Activated naive CD8-positive, alpha-beta T cell (primary cell): ENCODE results near the gene MTG1.

Experiments used
- H3K27ac Mint-ChIP-seq: one replicate; pipeline ENCODE4 v1.8.0; 2021; ENCODE audit warnings: mixed read lengths
- H3K27me3 Mint-ChIP-seq: one replicate; pipeline ENCODE4 v1.8.0; 2021; ENCODE audit warnings: mixed read lengths
- H3K36me3 Mint-ChIP-seq: one replicate; pipeline ENCODE4 v1.8.0; 2021; ENCODE audit warnings: mixed read lengths
- H3K4me1 Mint-ChIP-seq: one replicate; pipeline ENCODE4 v1.8.0; 2021; ENCODE audit warnings: low read depth, mixed read lengths
- H3K4me3 Mint-ChIP-seq: one replicate; pipeline ENCODE4 v1.8.0; 2021; ENCODE audit warnings: mild to moderate bottlenecking, mixed read lengths
- H3K9me3 Mint-ChIP-seq: one replicate; pipeline ENCODE4 v1.8.0; 2021; ENCODE audit warnings: low read depth, mixed read lengths

The MTG1 gene

DNA sequence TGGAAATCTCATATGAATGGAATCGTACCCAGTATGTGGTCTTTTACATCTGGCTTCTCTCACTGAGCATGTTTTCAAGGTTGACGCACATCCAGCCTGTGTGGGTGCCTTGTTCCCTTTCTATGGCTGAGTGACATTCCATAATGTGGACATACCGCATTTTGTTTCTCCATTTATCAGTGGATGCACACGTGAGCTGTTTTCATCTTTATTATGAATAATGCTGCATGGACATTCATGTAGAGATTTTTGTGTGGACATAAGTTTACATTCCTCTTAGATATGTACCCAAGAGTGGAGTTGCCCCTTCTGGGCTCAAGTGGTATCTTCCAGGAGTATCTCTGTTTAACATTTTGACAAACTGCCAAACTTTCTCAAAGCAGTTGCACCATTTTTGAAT lies 58.5 kb downstream of the MTG1 start:
- no peaks in the 10 kb centered on the region for H3K4me1 Mint-ChIP-seq
- H3K4me3 Mint-ChIP-seq: no peak overlapping the region
- no peaks in the 10 kb centered on the region for H3K27me3 Mint-ChIP-seq
- peaks cover 13% of the 10 kb centered on the region for H3K36me3 Mint-ChIP-seq
- H3K9me3 Mint-ChIP-seq: peaks cover 13% of the 10 kb centered on the region
- H3K27ac Mint-ChIP-seq: no peak overlapping the region

- Mint-ChIP-seq H3K27me3 (no peaks in the 10 kb centered on the region), H3K36me3 (peaks cover 3% of the 10 kb centered on the region), H3K27ac (no peak within 1 kb of the TSS), H3K4me3 (no peak within 1 kb of the TSS), H3K9me3 (peaks cover 3% of the 10 kb centered on the region), H3K4me1 (no peaks in the 10 kb centered on the region)
These were observed 59.7 kb downstream of the MTG1 start, which contains the start of gene SCART1 for GRCh38 chr10:133453516-133454203. Gene SCART1 (plus strand): TSS chr10:133453945. CDS start chr10:133453998, 53 bp downstream.

DNA sequence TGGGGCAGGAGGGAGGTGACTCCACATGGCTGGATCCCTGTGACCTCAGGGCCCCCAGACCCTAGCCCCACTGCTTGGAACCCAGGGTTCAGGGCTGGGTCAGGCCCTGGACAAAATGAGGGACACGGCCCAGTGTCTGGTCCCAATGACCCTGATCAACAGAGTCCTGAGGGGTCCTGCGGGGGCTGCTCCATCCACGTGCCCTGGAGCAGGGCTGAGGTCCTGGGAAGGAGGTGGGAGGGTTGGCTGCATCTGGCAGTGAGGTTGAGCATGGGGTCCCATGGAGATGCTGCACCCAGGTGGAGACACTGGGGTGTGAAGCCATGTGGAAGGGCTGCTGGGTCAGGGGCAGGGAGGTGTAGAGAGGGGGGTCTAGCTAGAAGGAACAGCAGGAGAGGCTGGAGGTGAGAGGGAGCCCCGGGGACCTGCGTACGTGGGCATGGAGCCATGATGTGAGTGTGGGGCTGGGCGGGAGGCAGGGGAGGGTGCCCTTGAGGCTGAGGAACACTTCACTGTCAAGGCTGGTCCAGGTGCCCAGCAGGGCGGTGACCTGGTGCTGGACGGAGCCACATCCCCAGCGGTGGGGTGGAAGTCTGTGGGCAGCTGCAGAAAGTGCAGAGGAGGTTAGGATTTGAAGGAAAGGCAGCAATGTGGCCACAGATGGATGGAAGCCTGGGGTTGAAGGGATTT lies 60.4 kb downstream of the MTG1 start:
- no peaks in the 10 kb centered on the region for H3K27me3 Mint-ChIP-seq
- no peak overlapping the region for H3K27ac Mint-ChIP-seq
- peaks cover 2% of the 10 kb centered on the region for H3K36me3 Mint-ChIP-seq
- H3K4me3 Mint-ChIP-seq: no peak overlapping the region
- H3K9me3 Mint-ChIP-seq: no peaks in the 10 kb centered on the region
- H3K4me1 Mint-ChIP-seq: no peaks in the 10 kb centered on the region

GRCh38 chr10:133455196-133455595 lies 61.2 kb downstream of the MTG1 start:
- H3K27ac Mint-ChIP-seq: no peak overlapping the region
- H3K4me1 Mint-ChIP-seq: no peaks in the 10 kb centered on the region
- no peaks in the 10 kb centered on the region for H3K9me3 Mint-ChIP-seq
- H3K36me3 Mint-ChIP-seq: no peaks in the 10 kb centered on the region
- H3K27me3 Mint-ChIP-seq: no peaks in the 10 kb centered on the region
- H3K4me3 Mint-ChIP-seq: no peak overlapping the region

DNA sequence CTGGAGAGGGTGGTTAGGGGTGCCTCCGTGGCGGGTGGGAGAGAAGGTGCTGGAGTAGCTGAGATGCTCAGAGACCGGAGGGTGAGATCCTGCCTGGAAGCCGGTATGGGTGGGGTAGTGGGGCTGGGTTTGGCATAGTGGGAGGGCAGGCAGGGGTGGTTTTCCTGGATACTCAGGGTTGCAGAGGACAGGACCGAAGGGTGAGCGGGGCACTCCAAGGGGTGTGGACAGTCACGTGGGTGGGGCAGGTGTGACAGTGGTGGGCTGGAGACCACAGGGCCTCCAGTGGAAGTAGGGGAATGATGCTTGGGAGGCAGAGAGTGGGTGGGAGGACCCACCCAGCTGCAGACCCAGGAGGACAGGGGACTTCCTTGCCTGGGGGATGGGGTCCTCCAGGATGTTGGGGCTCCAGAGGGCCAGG lies 61.7 kb downstream of the MTG1 start:
- Mint-ChIP-seq H3K4me3 (no peak overlapping the region), H3K9me3 (no peaks in the 10 kb centered on the region), H3K27ac (no peak overlapping the region), H3K4me1 (no peaks in the 10 kb centered on the region), H3K27me3 (no peaks in the 10 kb centered on the region), H3K36me3 (no peaks in the 10 kb centered on the region)

DNA sequence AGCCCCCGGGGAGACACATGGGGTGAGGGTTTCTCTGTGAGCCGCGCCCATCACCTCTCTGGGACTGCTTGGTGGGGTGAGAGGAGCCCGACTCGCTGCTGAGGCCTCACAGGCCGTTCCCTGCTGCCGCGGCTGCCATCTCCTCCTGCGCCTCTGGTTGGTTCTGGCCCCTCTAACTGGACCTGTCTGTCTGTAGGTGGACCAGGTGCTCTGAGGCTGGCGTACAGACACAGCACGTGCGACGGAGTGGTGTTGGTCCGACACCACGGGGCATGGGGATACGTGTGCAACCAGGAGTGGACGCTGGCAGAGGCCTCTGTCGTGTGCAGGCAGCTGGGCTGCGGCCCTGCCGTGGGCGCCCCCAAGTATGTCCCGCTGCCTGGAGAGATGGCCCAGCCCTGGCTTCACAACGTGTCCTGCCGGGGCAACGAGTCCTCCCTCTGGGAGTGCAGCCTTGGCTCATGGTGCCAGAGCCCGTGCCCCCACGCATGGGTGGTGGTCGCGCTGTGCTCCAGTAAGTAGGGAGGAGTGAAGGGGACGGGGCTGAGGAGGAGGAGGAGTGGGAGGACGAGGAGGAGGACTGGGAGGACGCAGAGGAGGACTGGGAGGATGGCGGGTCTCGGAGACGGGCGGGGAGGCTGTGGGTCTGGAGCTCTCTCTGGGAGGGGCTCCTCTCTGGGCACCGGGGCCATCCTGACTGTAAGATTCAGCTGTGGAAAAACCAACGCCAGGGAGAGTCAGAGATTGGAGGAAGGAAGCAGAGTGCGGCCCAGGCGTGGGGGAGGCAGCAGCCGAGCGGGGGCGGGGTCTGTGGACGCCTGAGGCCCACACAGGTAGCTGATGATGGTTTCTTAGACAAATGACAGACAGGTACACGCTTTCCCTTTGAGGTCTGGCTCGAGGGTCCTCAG lies 62.3 kb downstream of the MTG1 start:
- Mint-ChIP-seq H3K4me3 (no peak overlapping the region), H3K27ac (no peak overlapping the region), H3K9me3 (no peaks in the 10 kb centered on the region), H3K36me3 (no peaks in the 10 kb centered on the region), H3K27me3 (no peaks in the 10 kb centered on the region), H3K4me1 (no peaks in the 10 kb centered on the region)

DNA sequence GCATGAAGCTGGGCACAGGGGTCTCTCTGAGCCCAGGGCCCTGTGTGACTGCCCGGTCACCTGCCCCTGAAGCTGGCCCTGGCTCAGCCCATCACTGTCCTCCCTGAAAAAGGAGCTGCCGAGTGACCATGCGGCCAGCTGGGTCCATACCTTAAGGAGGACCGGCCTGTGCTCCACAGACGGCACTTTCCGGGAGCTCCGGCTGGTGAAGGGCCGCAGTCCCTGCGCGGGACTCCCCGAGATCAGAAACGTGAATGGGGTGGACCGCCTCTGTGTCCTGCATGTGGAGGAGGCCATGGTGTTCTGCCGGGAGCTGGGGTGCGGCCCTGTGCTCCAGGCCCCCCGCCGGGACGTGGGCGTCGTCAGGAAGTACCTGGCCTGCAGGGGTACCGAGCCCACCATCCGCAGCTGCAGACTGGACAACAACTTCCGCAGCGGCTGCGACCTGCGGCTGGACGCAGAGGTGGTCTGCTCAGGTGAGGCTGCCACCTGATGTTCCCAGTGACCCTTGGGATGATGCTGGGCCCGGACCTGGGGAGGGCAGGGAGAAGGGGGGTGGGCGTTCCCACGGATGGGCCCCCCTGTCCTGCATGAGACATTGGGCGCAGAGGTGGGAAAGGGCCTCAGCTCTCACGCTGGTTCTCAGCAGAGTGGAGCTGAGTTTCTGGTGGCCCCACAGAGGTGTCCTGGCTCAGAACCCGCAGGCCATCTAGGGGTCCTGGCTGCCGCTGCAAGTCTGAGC lies 63.3 kb downstream of the MTG1 start:
- H3K4me3 Mint-ChIP-seq: no peak overlapping the region
- no peaks in the 10 kb centered on the region for H3K36me3 Mint-ChIP-seq
- H3K4me1 Mint-ChIP-seq: no peaks in the 10 kb centered on the region
- H3K27ac Mint-ChIP-seq: no peak overlapping the region
- H3K9me3 Mint-ChIP-seq: no peaks in the 10 kb centered on the region
- no peaks in the 10 kb centered on the region for H3K27me3 Mint-ChIP-seq

DNA sequence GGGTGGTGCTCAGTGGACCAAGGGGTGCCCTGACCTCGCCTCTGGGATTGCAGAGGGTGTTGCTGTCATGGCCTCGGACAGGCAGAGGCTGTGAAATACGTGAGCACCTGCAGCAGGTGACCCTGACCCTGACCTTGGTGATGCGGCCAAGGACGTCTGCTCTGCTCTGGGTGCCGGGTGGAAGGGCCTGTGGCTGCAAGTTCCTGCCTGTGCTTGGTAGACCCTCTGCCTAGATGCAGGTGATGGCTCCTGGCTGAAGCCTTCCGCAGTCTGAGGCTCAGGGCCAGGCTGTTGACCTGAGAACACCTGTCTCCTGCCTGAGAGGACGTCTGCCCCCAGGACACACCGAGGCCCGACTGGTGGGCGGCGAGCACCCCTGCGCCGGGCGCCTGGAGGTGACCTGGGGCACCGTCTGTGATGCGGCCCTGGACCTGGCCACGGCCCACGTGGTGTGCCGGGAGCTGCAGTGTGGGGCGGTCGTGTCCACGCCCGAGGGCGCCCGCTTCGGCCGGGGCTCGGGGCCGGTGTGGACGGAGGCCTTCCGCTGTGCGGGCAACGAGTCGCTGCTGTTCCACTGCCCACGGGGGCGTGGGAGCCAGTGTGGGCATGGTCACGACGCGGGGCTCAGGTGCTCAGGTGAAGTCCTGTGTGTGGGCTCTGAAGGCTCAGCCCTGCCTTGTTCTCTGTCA lies 64.2 kb downstream of the MTG1 start:
- H3K9me3 Mint-ChIP-seq: no peaks in the 10 kb centered on the region
- H3K27ac Mint-ChIP-seq: no peak overlapping the region
- no peaks in the 10 kb centered on the region for H3K4me1 Mint-ChIP-seq
- H3K27me3 Mint-ChIP-seq: no peaks in the 10 kb centered on the region
- H3K36me3 Mint-ChIP-seq: no peaks in the 10 kb centered on the region
- no peak overlapping the region for H3K4me3 Mint-ChIP-seq

GRCh38 chr10:133458710-133459453 lies 64.9 kb downstream of the MTG1 start:
- no peaks in the 10 kb centered on the region for H3K4me1 Mint-ChIP-seq
- peaks cover 2% of the 10 kb centered on the region for H3K36me3 Mint-ChIP-seq
- H3K9me3 Mint-ChIP-seq: no peaks in the 10 kb centered on the region
- no peaks in the 10 kb centered on the region for H3K27me3 Mint-ChIP-seq
- H3K4me3 Mint-ChIP-seq: no peak overlapping the region
- no peak overlapping the region for H3K27ac Mint-ChIP-seq

- H3K27me3 Mint-ChIP-seq: no peaks in the 10 kb centered on the region
- H3K27ac Mint-ChIP-seq: no peak overlapping the region
- no peaks in the 10 kb centered on the region for H3K9me3 Mint-ChIP-seq
- H3K4me1 Mint-ChIP-seq: no peaks in the 10 kb centered on the region
- H3K4me3 Mint-ChIP-seq: no peak overlapping the region
- H3K36me3 Mint-ChIP-seq: peaks cover 3% of the 10 kb centered on the region
These were observed 65.7 kb downstream of the MTG1 start for GRCh38 chr10:133459454-133460207.

DNA sequence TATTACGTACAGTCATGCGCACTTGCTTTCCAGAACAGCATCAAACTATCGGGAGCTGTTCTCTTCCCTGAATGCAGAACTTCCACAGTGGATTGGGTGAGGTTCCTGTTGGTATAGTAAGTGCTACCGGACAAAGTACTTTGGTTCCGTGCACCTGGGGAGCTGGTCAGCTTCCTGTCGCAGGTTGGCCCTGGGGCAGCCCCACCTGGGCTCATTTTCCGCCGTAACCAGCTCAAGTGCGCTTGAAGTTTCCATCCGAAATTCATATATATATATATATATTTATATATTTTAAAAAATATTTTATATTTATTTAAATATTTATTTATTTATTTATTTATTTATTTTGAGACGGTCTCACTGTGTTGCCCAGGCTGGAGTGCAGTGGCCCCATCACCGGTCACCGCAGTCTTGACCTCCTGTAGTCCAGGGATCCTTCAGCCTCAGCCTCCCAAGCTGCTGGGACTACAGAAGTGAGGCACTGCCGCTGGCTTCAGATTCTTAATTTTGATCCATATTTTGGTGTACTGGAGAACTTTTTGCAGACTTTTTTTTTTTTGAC lies 66.3 kb downstream of the MTG1 start:
- Mint-ChIP-seq H3K9me3 (no peaks in the 10 kb centered on the region), H3K36me3 (peaks cover 3% of the 10 kb centered on the region), H3K27ac (no peak overlapping the region), H3K4me3 (no peak overlapping the region), H3K4me1 (no peaks in the 10 kb centered on the region), H3K27me3 (no peaks in the 10 kb centered on the region)

GRCh38 chr10:133461027-133461426 lies 67.1 kb downstream of the MTG1 start:
- Mint-ChIP-seq H3K4me1 (no peaks in the 10 kb centered on the region), H3K27ac (no peak overlapping the region), H3K27me3 (no peaks in the 10 kb centered on the region), H3K9me3 (no peaks in the 10 kb centered on the region), H3K36me3 (peaks cover 3% of the 10 kb centered on the region), H3K4me3 (no peak overlapping the region)

DNA sequence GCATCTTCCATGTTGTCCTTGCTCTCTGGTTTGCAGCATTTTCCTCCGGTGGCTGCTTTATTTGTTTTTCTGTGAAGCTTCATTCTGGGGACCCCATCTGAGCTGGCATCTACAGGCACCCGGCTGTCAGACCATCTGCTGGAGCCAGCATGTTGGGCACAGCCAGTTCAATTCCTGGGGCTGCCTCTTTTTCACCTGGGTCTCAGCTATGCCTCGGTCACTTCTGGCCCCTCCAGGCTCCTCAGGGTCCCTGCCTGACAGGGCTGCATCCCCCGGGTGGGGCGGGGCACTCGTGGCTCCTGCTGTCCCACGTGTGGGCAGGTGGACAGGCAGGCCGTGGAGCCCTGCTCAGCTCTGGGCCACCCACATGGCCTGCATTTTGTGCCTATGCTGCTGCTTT lies 67.9 kb downstream of the MTG1 start:
- H3K27me3 Mint-ChIP-seq: no peaks in the 10 kb centered on the region
- H3K36me3 Mint-ChIP-seq: peaks cover 3% of the 10 kb centered on the region
- H3K27ac Mint-ChIP-seq: no peak overlapping the region
- H3K4me1 Mint-ChIP-seq: no peaks in the 10 kb centered on the region
- H3K9me3 Mint-ChIP-seq: no peaks in the 10 kb centered on the region
- H3K4me3 Mint-ChIP-seq: no peak overlapping the region
